Measurements from ENCODE around the gene DROSHA. TPM values are rescaled to one million over a fixed set of nuclear protein-coding genes. Genes with fewer than 3 reads are reported as not detected.

DROSHA gene
- total and polyA plus RNA-seq, 2 of the 8 experiments (the other 6 are each of a cell fraction or from before 2014, with no cell fraction given), result 65.9 to 122 TPM

GRCh38 chr5:31377274-31377946 lies 154.5 kb downstream of the DROSHA start:
- Histone ChIP-seq H3K23me2 (ENCODE audit: low read depth, low read length) (no peaks in the 10 kb centered on the region), H3K56ac (replicated peaks; ENCODE audit: insufficient read length, low read depth, low read length) (no peak overlapping the region), H3K4me2 (ENCODE audit: insufficient read depth in 1 of 2, low read depth in 2 of 2, low read length in 2 of 2) (no peak overlapping the region), H4K20me1 (replicated peaks in 1 of 2; ENCODE audit: control insufficient read depth in 1 of 2, insufficient read depth in 2 of 2, low read length in 2 of 2) (no peaks in the 10 kb centered on the region), H3K9ac (replicated peaks in 1 of 4; ENCODE audit: extremely low read depth in 1 of 4, low read depth in 3 of 4, low read length in 3 of 4) (no peak overlapping the region), H2BK120ac (replicated peaks; ENCODE audit: low read depth, low read length) (no peak overlapping the region), H4K5ac (ENCODE audit: insufficient read length, low read depth, low read length) (no peak overlapping the region), H3K27me3 (replicated peaks in 1 of 4; ENCODE audit: control insufficient read depth in 3 of 4, extremely low read depth in 1 of 4, insufficient read depth in 3 of 4, low read length in 3 of 4) (no peaks in the 10 kb centered on the region), H3K4me1 (replicated peaks in 1 of 4; ENCODE audit: control insufficient read depth in 3 of 4, insufficient read depth in 4 of 4, low read length in 3 of 4) (peaks cover 2 to 8% (median 4%) of the 10 kb centered on the region in 4 experiments; a peak in 4 of 7 replicates), H3K27ac (ENCODE audit: low read depth, low read length) (no peak overlapping the region), H2AFZ (ENCODE audit: low read length) (no peak overlapping the region), H2BK20ac (ENCODE audit: low read length) (0 out of 2 replicates have a peak overlapping the region, but pooled peaks have one; percentile 27), H2BK15ac (ENCODE audit: low read length) (no peak overlapping the region), H2AK5ac (ENCODE audit: low read depth, low read length) (no peak overlapping the region), H3K18ac (ENCODE audit: extremely low read depth, low read length) (no peak overlapping the region), H3K9me3 (ENCODE audit: insufficient read depth in 2 of 2, low read depth in 1 of 2, low read length in 1 of 2) (no peaks in the 10 kb centered on the region), H3K79me2 (ENCODE audit: control insufficient read depth in 1 of 2, insufficient read depth in 2 of 2, low read length in 2 of 2) (no peaks in the 10 kb centered on the region), H3K79me1 (ENCODE audit: low read depth, low read length) (no peaks in the 10 kb centered on the region), H3K4ac (replicated peaks; ENCODE audit: insufficient read length, low read depth, low read length) (no peak overlapping the region), H3K14ac (ENCODE audit: insufficient read length) (no peak overlapping the region), H2BK12ac (ENCODE audit: low read depth, low read length) (0 out of 2 replicates have a peak overlapping the region, but pooled peaks have one; percentile 27), H4K91ac (replicated peaks; ENCODE audit: insufficient read length, low read length) (no peak overlapping the region), H2BK5ac (ENCODE audit: low read depth, low read length) (no peak overlapping the region), H3K23ac (ENCODE audit: insufficient read length) (no peak overlapping the region), H4K8ac (ENCODE audit: extremely low read depth, insufficient read depth, low read length) (no peak overlapping the region), H3K36me3 (ENCODE audit: control insufficient read depth in 2 of 4, insufficient read depth in 4 of 4, low read length in 3 of 4) (no peaks in the 10 kb centered on the region), H3K4me3 (ENCODE audit: extremely low read depth in 1 of 4, insufficient read depth in 2 of 4, low read depth in 3 of 4, low read length in 4 of 4) (no peak overlapping the region)
- TF ChIP-seq KDM1A (IDR thresholded peaks at IDR 0.05; ENCODE audit: borderline replicate concordance, low read length) (no peak), HDAC6 (IDR thresholded peaks at IDR 0.05; ENCODE audit: low read depth, low read length) (no peak), JUN (IDR thresholded peaks at IDR 0.05; ENCODE audit: low read depth, low read length) (no peak), SIX5 (IDR thresholded peaks at IDR 0.05; ENCODE audit: low read depth, low read length) (no peak), SRF (IDR thresholded peaks at IDR 0.05; ENCODE audit: low read depth, low read length) (no peak)
- no peak for FAIRE-seq
- CTCF ChIA-PET (ENCODE audit: partially characterized antibody), result interaction anchor here (0.6 kb wide), 1 partner anchor 26 kb away, joined by 3 read pairs; no protein-coding TSS in a partner anchor
- POLR2A ChIA-PET (ENCODE audit: partially characterized antibody), result no interaction called here
- no peak for DNase-seq (ENCODE audit: low read depth in 1 of 2, low spot score in 2 of 2)
- WGBS, 2 experiments (ENCODE audit: extremely low coverage in 1 of 2, insufficient coverage in 1 of 2, insufficient read length in 1 of 2, insufficient replicate concordance in 2 of 2, low coverage in 1 of 2, low lambda C conversion rate in 2 of 2, missing lambda C conversion rate in 1 of 2), result 95% methylated on average over 6 of the region's 6 CpGs; no CpG with 5 or more reads in 1 of the 2 experiments

Data from H1 (cell line).